ENCODE measurements around the gene PRKN. TPM values are rescaled to one million over a fixed set of nuclear protein-coding genes. Genes with fewer than 3 reads are reported as not detected.

PRKN gene
- total RNA-seq, 2 donors from 2014 or later, result 10.7 to 21.2 TPM

GRCh38 chr6:161366301-161366923, 1361.2 kb downstream of the PRKN start:
- 89% methylated on average over 11 of the region's 11 CpGs for WGBS

GRCh38 chr6:161365633-161366032, 1361.9 kb downstream of the PRKN start:
- 72% methylated on average over 6 of the region's 6 CpGs for WGBS

More at GRCh38 chr6:161366301-161366923, 1361.2 kb downstream of the PRKN start:
- DNase-seq (ENCODE audit: low spot score), result no peak
- intact Hi-C loops (cut with DNase I), result loop anchor here (5.0 kb wide), 1 partner anchor 264 kb away; no protein-coding TSS in a partner anchor
- no peaks in the 10 kb centered on the region for H3K27me3 ChIP-seq (replicated peaks; ENCODE audit: insufficient read depth)
- no peaks in the 10 kb centered on the region for H3K9me3 ChIP-seq
- no peak overlapping the region for H3K27ac ChIP-seq
- TF ChIP-seq CTCF (IDR thresholded peaks at IDR 0.05) (no peak), POLR2A (IDR thresholded peaks at IDR 0.05) (no peak), POLR2AphosphoS5 (IDR thresholded peaks at IDR 0.05) (no peak)
- H3K4me3 ChIP-seq, result no peak overlapping the region
- H3K36me3 ChIP-seq, result no peaks in the 10 kb centered on the region
- H3K4me1 ChIP-seq (replicated peaks), result no peaks in the 10 kb centered on the region

DNA sequence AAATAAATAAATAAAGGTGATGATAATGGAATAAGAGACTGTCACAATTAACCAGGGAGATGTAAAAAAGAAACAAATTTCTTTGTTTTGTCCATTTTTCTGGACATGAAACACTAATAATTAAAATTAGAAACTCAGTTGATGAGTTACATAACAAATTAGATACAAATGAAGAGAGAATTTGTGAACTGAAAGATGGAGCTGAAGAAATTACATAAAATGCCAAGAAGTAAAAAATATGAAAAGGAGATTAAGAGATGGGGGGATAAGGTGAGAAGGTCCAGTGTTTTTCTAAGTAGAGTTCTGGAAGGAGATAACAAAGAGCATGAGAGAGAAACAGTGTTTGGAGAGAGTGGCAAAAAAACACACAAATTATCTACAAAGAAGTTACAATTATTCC, 1364.3 kb downstream of the PRKN start:
- TF ChIP-seq CTCF (IDR thresholded peaks at IDR 0.05), result no peak
- TF ChIP-seq POLR2AphosphoS5 (IDR thresholded peaks at IDR 0.05), result no peak
- no peak for TF ChIP-seq POLR2A (IDR thresholded peaks at IDR 0.05)
- Histone ChIP-seq H3K36me3 (no peaks in the 10 kb centered on the region), H3K4me3 (no peak overlapping the region), H3K9me3 (no peaks in the 10 kb centered on the region), H3K4me1 (replicated peaks) (no peaks in the 10 kb centered on the region), H3K27me3 (replicated peaks; ENCODE audit: insufficient read depth) (no peaks in the 10 kb centered on the region), H3K27ac (no peak overlapping the region)
- intact Hi-C loops (cut with DNase I), result no loop called here
- DNase-seq (ENCODE audit: low spot score), result no peak

More at GRCh38 chr6:161365633-161366032, 1361.9 kb downstream of the PRKN start:
- intact Hi-C loops (cut with DNase I), result loop anchor here (5.0 kb wide), 1 partner anchor 263 kb away; no protein-coding TSS in a partner anchor
- no peak overlapping the region for H3K4me3 ChIP-seq
- no peak overlapping the region for H3K27ac ChIP-seq
- no peaks in the 10 kb centered on the region for H3K4me1 ChIP-seq (replicated peaks)
- no peaks in the 10 kb centered on the region for H3K36me3 ChIP-seq
- no peak for TF ChIP-seq POLR2A (IDR thresholded peaks at IDR 0.05)
- TF ChIP-seq CTCF (IDR thresholded peaks at IDR 0.05), result no peak
- no peak for TF ChIP-seq POLR2AphosphoS5 (IDR thresholded peaks at IDR 0.05)
- no peaks in the 10 kb centered on the region for H3K9me3 ChIP-seq
- no peak for DNase-seq (ENCODE audit: low spot score)
- no peaks in the 10 kb centered on the region for H3K27me3 ChIP-seq (replicated peaks; ENCODE audit: insufficient read depth)

GRCh38 chr6:161362266-161362665, 1365.3 kb downstream of the PRKN start:
- 92% methylated on average over 7 of the region's 7 CpGs for WGBS
- no peak overlapping the region for H3K4me3 ChIP-seq
- no peaks in the 10 kb centered on the region for H3K4me1 ChIP-seq (replicated peaks)
- no peaks in the 10 kb centered on the region for H3K27me3 ChIP-seq (replicated peaks; ENCODE audit: insufficient read depth)
- H3K9me3 ChIP-seq, result no peaks in the 10 kb centered on the region
- intact Hi-C loops (cut with DNase I), result no loop called here
- DNase-seq (ENCODE audit: low spot score), result no peak
- no peaks in the 10 kb centered on the region for H3K36me3 ChIP-seq
- no peak overlapping the region for H3K27ac ChIP-seq
- TF ChIP-seq CTCF (IDR thresholded peaks at IDR 0.05), result no peak
- TF ChIP-seq POLR2AphosphoS5 (IDR thresholded peaks at IDR 0.05), result no peak
- TF ChIP-seq POLR2A (IDR thresholded peaks at IDR 0.05), result no peak

DNA sequence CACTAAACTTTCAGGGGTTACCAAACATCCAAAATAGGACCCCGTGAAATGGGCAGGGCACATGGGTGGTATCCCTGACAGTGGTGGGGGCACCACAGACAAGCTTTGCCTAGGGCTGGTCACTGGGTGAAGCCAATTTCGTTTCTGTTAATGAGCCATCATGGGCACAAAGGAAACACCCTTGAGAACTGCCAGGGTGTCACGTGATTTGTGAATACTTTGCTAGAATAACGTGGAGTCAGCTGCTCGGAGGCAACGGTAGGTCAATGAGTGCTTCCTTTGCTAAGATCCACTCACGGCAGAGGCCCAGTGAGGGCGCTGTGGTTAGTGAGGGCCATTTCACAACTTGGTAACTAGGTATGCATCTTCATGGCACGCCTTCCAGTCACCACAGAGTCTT, 1366.0 kb downstream of the PRKN start:
- DNase-seq (ENCODE audit: low spot score), result no peak
- no peaks in the 10 kb centered on the region for H3K27me3 ChIP-seq (replicated peaks; ENCODE audit: insufficient read depth)
- no peak overlapping the region for H3K27ac ChIP-seq
- WGBS, result 90% methylated on average over 9 of the region's 9 CpGs
- H3K9me3 ChIP-seq, result no peaks in the 10 kb centered on the region
- no peak for TF ChIP-seq POLR2A (IDR thresholded peaks at IDR 0.05)
- TF ChIP-seq CTCF (IDR thresholded peaks at IDR 0.05), result no peak
- no peak for TF ChIP-seq POLR2AphosphoS5 (IDR thresholded peaks at IDR 0.05)
- H3K36me3 ChIP-seq, result no peaks in the 10 kb centered on the region
- intact Hi-C loops (cut with DNase I), result no loop called here
- no peaks in the 10 kb centered on the region for H3K4me1 ChIP-seq (replicated peaks)
- no peak overlapping the region for H3K4me3 ChIP-seq
